ENCODE results near the gene CCDC187. TPM values are rescaled to one million over a fixed set of nuclear protein-coding genes. Genes with fewer than 3 reads are reported as not detected.

CCDC187 gene
- total and polyA plus RNA-seq, 8 donors, result 0.12 to 2.8 (median 0.45) TPM; not detected in 1

DNA sequence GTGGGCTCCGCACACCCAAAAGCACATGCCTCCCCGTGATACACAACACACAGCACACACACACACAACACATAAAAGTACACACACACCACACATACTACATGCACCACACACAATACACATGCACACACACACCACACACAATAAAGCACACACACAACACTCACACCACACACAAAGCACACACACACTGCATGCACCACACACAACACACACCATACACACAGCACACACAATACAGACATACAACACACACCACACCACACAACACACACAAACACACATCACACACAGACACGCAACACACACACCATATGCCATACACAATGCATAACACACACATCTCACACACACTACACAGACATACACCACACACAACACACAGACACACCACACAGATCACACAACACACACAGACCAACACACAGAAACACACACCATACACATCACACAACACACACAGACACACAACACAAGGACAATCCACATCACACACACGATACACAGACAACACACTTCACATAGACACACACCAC is 3.4 kb upstream of the CCDC187 start:
- Histone ChIP-seq H3K4me1 (peaks cover 0 to 20% (median 10%) of the 10 kb centered on the region in 4 donors), H3K27me3 (peaks cover 0 to 82% (median 7%) of the 10 kb centered on the region in 3 donors), H3K4me3 (no peak overlapping the region), H3K36me3 (no peaks in the 10 kb centered on the region), H3K9me3 (no peaks in the 10 kb centered on the region), H3K27ac (no peak overlapping the region)
- TF ChIP-seq EP300 (IDR thresholded peaks at IDR 0.05) (no peak), POLR2AphosphoS5 (IDR thresholded peaks at IDR 0.05) (no peak), POLR2A (IDR thresholded peaks at IDR 0.05) (no peak)
- TF ChIP-seq, protein P1, sequence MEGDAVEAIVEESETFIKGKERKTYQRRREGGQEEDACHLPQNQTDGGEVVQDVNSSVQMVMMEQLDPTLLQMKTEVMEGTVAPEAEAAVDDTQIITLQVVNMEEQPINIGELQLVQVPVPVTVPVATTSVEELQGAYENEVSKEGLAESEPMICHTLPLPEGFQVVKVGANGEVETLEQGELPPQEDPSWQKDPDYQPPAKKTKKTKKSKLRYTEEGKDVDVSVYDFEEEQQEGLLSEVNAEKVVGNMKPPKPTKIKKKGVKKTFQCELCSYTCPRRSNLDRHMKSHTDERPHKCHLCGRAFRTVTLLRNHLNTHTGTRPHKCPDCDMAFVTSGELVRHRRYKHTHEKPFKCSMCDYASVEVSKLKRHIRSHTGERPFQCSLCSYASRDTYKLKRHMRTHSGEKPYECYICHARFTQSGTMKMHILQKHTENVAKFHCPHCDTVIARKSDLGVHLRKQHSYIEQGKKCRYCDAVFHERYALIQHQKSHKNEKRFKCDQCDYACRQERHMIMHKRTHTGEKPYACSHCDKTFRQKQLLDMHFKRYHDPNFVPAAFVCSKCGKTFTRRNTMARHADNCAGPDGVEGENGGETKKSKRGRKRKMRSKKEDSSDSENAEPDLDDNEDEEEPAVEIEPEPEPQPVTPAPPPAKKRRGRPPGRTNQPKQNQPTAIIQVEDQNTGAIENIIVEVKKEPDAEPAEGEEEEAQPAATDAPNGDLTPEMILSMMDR (IDR thresholded peaks at IDR 0.05), result no peak
- 70 to 91% (median 82%) methylated on average over 4 of the region's 4 CpGs for WGBS, 5 donors
- intact Hi-C loops (cut with DNase I; ENCODE audit: low total_unique reads), result no loop called here
- no peak for DNase-seq

- H3K9me3 ChIP-seq, result no peaks in the 10 kb centered on the region
- DNase-seq, result no peak
- WGBS, 5 donors, result 44 to 64% (median 53%) methylated on average over 14 to 34 of the region's 34 CpGs
Observed at GRCh38 chr9:136306211-136307208, 2.6 kb upstream of the CCDC187 start.

GRCh38 chr9:136305804-136306203 is 1.9 kb upstream of the CCDC187 start:
- H3K36me3 ChIP-seq, result no peaks in the 10 kb centered on the region
- H3K27me3 ChIP-seq, result peaks cover 0 to 69% (median 7%) of the 10 kb centered on the region in 3 donors
- no peak overlapping the region for H3K4me3 ChIP-seq
- DNase-seq, result no peak
- 55 to 76% (median 66%) methylated on average over 5 to 18 of the region's 18 CpGs for WGBS, 5 donors
- H3K27ac ChIP-seq, result no peak overlapping the region
- TF ChIP-seq, protein P1 (IDR thresholded peaks at IDR 0.05), result no peak
- TF ChIP-seq POLR2A (IDR thresholded peaks at IDR 0.05) (no peak), EP300 (IDR thresholded peaks at IDR 0.05) (no peak), POLR2AphosphoS5 (IDR thresholded peaks at IDR 0.05) (no peak)
- intact Hi-C loops (cut with DNase I; ENCODE audit: low total_unique reads), result no loop called here
- peaks cover 0 to 7% (median 2%) of the 10 kb centered on the region in 4 donors for H3K4me1 ChIP-seq
- no peaks in the 10 kb centered on the region for H3K9me3 ChIP-seq

More at GRCh38 chr9:136306211-136307208, 2.6 kb upstream of the CCDC187 start:
- Histone ChIP-seq H3K27me3 (peaks cover 0 to 76% (median 7%) of the 10 kb centered on the region in 3 donors), H3K4me3 (no peak overlapping the region), H3K4me1 (peaks cover 0 to 12% (median 4%) of the 10 kb centered on the region in 4 donors), H3K27ac (no peak overlapping the region), H3K36me3 (no peaks in the 10 kb centered on the region)
- intact Hi-C loops (cut with DNase I; ENCODE audit: low total_unique reads), result no loop called here
- TF ChIP-seq POLR2A (IDR thresholded peaks at IDR 0.05), result no peak
- no peak for TF ChIP-seq POLR2AphosphoS5 (IDR thresholded peaks at IDR 0.05)
- TF ChIP-seq EP300 (IDR thresholded peaks at IDR 0.05), result no peak
- TF ChIP-seq, protein P1 (IDR thresholded peaks at IDR 0.05), result no peak

DNA sequence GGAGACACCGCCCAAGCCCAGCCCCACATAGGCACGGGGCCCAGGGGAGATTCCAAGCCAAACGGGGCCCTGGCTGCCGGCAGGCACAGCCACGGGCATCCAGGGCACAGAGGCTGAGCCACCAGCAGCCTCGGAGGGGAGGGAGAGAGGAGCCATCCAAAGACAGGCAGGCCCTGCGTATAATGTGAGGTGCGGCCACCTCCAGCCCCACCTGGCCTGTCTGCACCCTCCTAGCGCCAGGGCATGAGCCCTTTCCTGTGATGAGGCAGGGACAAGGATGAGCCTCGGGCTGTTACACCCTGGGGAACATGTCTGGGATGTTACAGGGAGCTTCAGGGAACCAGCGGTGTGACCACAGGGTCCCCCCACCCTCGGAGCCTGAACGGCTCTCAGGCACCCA is 1.1 kb upstream of the CCDC187 start:
- peaks cover 0 to 61% (median 0%) of the 10 kb centered on the region in 3 donors for H3K27me3 ChIP-seq
- intact Hi-C loops (cut with DNase I; ENCODE audit: low total_unique reads), result no loop called here
- 45 to 69% (median 59%) methylated on average over 10 to 13 of the region's 13 CpGs for WGBS, 5 donors

More for the DNA sequence above, 1.1 kb upstream of the CCDC187 start:
- DNase-seq, result no peak
- TF ChIP-seq EP300 (IDR thresholded peaks at IDR 0.05) (no peak), POLR2AphosphoS5 (IDR thresholded peaks at IDR 0.05) (no peak), POLR2A (IDR thresholded peaks at IDR 0.05) (no peak)
- TF ChIP-seq, protein P1 (IDR thresholded peaks at IDR 0.05), result no peak
- no peak overlapping the region for H3K27ac ChIP-seq
- H3K4me1 ChIP-seq, result no peaks in the 10 kb centered on the region
- no peak overlapping the region for H3K4me3 ChIP-seq
- no peaks in the 10 kb centered on the region for H3K9me3 ChIP-seq
- H3K36me3 ChIP-seq, result no peaks in the 10 kb centered on the region
